Activated CD4-positive, CD25-positive, alpha-beta regulatory T cell treated with anti-CD3 and anti-CD28 coated beads, Interleukin-2, amount 50 U/mL, for 24 hours (primary cell): ENCODE data around the gene BEAN1.
"Not testable (repeated sequence)": the region's sequence is repeated elsewhere in the genome, so short reads cannot be mapped to it uniquely, and the experiment has no call there.

ENCODE experiments used
- ATAC-seq, 2 donors: fragments of 150-1000 bp; cut with Tn5 transposase; one replicate each; pipeline ENCODE4 v1.10.0; 2021; ENCODE audit warnings: mild to moderate bottlenecking in 1 of 2, moderate library complexity in 1 of 2

BEAN1 gene

DNA sequence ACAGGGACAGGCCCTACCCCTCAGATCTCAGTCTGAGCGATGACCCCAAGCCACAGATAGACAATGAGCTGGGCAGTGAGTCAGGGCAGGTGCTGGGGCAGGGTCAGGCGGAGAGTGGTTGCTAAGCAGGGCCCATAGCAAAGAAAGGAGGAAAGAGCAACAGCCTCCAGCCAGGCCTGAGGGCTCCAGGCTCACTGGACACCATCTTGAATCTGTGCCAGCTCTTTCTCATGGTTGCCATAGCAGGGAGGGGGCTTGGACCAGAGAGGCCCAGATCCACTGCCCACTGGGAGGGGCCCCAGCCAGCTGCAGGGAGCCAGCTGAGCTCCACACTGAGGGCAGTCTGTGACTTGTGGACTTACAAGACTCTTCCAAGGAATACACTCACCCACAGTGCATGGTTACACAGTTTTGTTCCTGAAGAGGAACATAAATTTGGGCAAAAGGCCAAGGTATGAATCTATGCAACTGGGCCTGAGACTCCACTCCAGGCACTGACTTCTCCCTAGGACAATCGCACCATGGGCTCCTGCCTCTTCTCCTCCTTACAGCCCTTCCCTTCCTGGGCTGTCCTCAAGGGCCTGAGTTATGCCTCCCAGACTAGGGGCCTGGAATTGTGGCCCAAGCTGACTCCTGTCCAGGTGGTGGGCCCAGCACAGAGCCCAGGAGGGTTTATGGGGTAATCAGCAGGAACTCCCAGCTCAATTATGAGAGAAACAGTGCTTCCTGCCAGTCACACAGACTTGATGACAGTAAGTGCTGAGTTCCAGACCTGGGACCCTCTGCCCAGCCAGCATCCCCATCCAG lies 59.9 kb downstream of the BEAN1 start:
- ATAC-seq: no peak

- ATAC-seq: no peak
Measured at GRCh38 chr16:66487580-66488275, 60.6 kb downstream of the BEAN1 start.

DNA sequence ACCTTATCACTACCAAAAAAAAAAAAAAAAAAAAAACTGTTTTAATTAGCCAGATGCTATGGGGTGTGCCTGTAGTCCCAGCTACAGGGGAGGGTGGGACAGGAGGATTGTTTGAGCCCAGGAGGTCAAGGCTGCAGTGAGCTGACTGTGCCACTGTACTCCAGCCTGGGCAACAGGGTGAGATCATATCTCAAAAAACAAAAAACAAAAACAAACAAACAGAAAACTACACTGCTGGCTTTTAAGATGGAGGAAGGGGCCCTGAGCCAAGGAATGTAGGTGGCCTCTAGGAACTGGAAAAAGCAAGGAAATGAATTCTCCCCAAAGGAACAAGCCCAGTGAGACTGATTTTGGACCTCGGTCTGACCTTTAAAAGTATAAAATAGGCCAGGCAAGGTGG lies 61.4 kb downstream of the BEAN1 start:
- ATAC-seq: no peak

DNA sequence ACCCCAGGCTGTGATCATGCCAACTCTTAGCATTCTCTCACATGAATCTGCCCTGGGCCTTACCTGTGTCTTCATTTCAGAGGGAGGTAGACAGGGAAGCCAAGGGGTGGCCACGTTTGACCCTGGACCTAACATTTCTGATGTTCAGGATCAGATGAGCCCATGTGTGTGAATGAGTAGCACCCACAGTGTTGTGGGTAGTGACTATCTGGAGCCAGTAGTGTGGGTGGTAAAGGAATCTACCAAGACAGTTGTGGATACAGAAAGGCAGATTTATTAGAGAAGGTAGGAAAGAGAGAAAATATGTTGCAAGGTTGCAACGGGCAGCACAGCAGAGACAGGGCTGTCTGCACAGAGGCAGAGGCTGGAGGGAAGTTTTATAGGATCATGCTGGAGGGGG lies 62.3 kb downstream of the BEAN1 start:
- no peak for ATAC-seq

DNA sequence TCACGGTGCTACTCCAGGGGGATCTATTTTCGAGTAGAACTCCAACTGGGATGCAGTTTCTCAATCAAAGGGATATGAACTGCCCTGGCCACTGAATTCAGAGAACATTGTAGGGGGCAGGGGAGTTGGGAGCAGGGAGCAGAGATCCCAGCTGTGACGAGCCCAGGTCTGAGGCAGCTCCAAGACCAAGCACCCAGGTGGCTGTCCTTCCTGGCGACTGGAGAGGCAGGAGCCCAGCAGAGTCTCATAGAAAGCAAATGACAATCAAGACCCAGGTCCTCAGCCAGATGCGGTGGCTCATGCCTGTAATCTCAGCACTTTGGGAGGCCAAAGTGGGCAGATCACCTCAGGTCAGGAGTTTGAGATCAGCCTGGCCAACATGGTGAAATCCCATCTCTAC lies 62.7 kb downstream of the BEAN1 start:
- ATAC-seq: no peak

GRCh38 chr16:66490774-66491715 lies 64.0 kb downstream of the BEAN1 start:
- ATAC-seq: no peak

- ATAC-seq: no peak
Measured at GRCh38 chr16:66491716-66492064, 64.6 kb downstream of the BEAN1 start.

DNA sequence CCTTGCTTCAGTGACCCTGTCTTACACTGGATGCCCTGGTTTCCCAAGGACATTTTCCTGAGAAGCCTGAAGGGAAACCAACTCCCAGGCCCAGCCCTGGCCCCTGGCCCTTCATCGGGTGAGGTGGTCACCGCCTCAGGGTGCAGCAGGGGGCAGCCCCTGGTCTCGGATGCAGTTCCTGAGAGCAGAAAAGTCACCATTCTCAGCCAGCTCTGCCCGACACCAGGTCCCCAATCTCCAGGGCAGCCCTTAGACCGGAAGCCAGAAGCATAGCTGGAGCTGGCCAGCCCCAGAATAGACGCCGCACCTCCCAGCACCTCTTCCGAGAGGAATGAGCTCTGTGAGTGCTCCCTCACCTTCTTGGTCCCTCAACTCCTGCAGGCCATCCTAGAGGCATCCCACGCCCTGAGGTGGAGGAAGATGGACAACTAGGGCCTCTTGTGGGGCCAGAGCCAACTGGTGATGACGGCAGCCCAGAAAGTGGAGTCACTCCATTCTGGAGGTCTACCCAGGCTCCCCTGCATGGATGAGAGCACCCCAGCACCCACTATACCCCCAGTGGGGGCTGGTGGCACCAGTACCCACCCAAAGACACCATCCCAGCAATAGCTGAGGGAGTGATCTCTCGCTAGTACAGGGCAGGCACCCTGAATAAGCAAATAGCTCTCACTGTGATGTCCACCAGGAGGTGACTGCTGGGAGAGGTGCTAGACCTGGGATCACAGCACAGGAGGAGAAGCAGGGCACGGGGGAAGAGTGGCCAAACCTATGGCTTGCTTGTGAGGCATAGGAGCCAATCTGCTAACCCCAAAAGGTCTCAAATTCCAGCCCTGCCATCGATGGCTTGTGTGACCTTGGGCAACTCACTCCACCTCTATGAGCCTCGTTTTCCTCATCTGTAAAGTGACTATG lies 66.7 kb downstream of the BEAN1 start:
- ATAC-seq: no peak

DNA sequence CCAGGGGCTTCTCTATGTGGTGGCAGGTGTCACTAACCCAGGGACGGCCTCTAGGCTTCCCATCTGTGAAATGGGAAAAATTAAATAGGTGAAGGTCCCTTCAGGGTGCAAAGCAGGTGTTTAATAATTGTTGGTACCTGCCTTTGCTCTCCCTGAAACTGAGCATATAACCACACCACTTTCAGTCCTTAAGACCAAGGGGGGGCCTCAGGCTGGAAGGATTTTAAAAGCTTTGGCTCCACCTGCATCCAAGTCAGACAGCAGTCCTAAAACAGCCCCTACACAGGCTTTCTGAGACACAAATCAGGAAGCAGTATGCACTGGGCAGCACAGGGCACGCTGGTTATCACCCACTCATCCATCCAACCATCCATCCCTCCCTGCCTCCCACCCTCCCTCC lies 67.8 kb downstream of the BEAN1 start:
- no peak for ATAC-seq

DNA sequence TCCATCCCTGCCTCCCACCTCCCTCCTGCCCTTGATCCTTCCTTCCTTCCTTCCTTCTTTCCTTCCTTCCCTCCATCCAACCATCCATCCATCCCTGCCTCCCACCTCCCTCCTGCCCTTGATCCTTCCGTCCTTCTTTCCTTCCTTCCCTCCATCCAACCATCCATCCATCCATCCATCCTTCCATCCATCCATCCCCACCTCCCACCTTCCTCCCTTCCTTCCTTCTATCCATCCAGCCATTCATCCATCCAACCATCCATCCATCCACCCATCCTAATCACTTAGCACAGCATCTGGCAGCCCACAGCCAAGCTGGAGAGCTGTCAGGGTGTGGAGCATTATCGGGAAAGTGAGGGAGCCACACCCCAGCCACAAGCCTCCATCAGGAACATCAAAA lies 68.3 kb downstream of the BEAN1 start:
- ATAC-seq: no peak

DNA sequence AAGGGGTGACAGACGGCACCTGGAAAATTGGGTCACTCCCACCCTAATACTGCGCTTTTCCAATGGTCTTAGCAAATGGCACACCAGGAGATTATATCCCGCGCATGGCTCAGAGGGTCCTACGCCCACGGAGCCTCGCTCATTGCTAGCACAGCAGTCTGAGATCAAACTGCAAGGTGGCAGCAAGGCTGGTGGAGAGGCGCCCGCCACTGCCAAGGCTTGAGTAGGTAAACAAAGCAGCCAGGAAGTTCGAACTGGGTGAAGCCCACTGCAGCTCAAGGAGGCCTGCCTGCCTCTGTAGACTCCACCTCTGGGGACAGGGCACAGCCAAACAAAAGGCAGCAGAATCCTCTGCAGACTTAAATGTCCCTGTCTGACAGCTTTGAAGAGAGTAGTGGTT lies 69.1 kb downstream of the BEAN1 start:
- not testable (repeated sequence) for ATAC-seq

DNA sequence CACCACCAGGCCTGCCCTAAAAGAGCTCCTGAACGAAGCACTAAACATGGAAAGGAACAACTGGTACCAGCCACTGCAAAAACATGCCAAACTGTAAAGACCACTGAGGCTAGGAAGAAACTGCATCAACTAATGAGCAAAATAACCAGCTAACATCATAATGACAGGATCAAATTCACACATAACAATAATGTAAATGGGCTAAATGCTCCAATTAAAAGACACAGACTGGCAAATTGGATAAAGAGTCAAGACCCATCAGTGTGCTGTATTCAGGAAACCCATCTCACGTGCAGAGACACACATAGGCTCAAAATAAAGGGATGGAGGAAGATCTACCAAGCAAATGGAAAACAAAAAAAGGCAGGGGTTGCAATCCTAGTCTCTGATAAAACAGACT lies 70.8 kb downstream of the BEAN1 start:
- not testable (repeated sequence) for ATAC-seq

DNA sequence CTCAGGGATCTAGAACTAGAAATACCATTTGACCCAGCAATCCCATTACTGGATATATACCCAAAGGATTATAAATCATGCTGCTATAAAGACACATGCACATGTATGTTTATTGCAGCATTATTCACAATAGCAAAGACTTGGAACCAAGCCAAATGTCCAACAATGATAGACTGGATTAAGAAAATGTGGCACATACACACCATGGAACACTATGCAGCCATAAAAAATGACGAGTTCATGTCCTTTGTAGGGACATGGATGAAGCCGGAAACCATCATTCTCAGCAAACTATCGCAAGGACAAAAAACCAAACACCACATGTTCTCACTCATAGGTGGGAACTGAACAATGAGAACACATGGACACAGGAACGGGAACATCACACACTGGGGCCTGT lies 74.5 kb downstream of the BEAN1 start:
- not testable (repeated sequence) for ATAC-seq

- ATAC-seq: no peak
Measured at GRCh38 chr16:66502020-66502913, 75.2 kb downstream of the BEAN1 start.

GRCh38 chr16:66503030-66503429 lies 75.9 kb downstream of the BEAN1 start:
- no peak for ATAC-seq

DNA sequence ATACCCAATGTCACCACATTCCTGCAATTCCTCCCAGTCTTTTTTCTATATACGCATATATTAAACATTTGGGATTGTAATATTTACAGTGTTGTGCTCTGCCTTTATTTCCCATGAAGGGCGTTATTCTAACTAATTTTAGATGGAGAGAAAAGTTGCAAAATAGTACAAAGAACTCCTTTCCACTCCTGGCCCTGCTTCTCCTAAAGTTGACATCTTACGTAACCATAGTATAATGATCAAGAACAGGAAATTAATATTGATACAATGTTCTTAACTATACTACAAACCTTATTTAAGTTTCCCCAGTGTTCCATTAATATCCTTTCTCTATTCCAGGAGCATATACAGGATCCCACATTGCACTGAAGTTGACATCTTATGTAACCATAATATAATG lies 76.5 kb downstream of the BEAN1 start:
- ATAC-seq: no peak

- ATAC-seq: no peak
Measured at GRCh38 chr16:66507731-66508239, 80.7 kb downstream of the BEAN1 start.

GRCh38 chr16:66508248-66508913 lies 81.3 kb downstream of the BEAN1 start:
- ATAC-seq: peak in 1 of 2 donors; percentile 49

DNA sequence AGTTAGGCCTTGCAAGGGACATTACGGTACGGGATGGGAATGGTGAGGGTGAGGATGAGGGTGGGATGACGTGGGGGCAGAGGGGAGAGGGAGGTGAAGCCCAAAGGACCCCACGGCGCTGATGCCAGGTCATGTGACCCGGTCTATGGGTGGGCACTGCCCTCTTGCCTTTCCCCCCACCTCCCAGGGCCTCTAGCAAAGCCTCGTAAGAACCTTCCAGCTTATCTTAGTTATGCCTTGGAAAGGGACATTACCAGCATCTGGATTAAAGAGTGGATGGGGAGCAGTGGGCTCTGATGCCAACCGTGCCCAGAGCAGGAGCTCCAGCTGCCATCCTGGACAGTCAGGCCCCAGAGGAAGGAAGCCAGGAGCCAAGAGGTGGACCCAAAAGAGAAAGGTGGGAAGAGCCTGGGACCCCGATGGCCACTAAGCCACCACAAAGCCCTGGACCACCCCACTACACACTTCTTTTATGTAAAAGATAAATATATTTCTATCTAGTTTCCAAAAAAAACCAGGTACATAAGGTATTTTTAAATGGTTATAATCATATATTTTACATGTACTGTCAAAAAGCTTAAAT lies 81.9 kb downstream of the BEAN1 start:
- ATAC-seq: no peak

DNA sequence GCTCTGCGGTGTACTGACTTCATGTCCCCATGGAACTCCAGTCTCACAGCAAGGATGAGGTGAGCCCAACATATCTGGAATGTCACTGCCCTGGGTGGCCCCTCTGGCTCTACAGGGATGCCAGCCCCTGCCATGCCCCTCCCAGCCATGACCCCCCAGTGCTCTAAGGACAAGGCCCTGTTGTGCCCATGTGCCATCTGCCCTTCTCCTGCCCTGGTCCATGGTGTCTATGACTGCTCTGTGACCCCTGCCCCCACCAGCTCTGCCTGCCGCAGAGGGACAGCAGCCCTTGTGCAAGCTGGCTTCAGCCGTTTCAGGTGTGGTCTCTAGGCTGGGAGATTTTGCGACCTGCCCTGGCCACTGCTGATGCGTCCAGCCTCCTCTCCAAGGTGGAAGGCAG lies 82.5 kb downstream of the BEAN1 start:
- no peak for ATAC-seq
